ENCODE measurements around the gene TMEM94.
"Not testable (repeated sequence)": the region's sequence is repeated elsewhere in the genome, so short reads cannot be mapped to it uniquely, and the experiment has no call there.

TMEM94 gene

GRCh38 chr17:75456417-75457046 lies at the start of gene TMEM94:
Gene TMEM94 (plus strand): TSS chr17:75456635. CDS start chr17:75471906, 15,271 bp downstream.
- DNase-seq (ENCODE audit: low read depth), result peak; percentile 85

GRCh38 chr17:75407655-75408352 lies 48.6 kb upstream of the TMEM94 start:
- no peak for DNase-seq (ENCODE audit: low read depth)

GRCh38 chr17:75410141-75410540 lies 46.3 kb upstream of the TMEM94 start:
- no peak for DNase-seq (ENCODE audit: low read depth)

- DNase-seq (ENCODE audit: low read depth), result no peak
These were observed 44.9 kb upstream of the TMEM94 start for GRCh38 chr17:75411328-75412067.

- DNase-seq (ENCODE audit: low read depth), result peak; percentile 63
These were observed 43.7 kb upstream of the TMEM94 start for GRCh38 chr17:75412455-75413317.

- DNase-seq (ENCODE audit: low read depth), result no peak
These were observed 41.9 kb upstream of the TMEM94 start for GRCh38 chr17:75414488-75414887.

- no peak for DNase-seq (ENCODE audit: low read depth)
These were observed 40.4 kb upstream of the TMEM94 start for GRCh38 chr17:75416006-75416405.

- DNase-seq (ENCODE audit: low read depth), result no peak
These were observed 39.3 kb upstream of the TMEM94 start for GRCh38 chr17:75417054-75417580.

- no peak for DNase-seq (ENCODE audit: low read depth)
These were observed 37.9 kb upstream of the TMEM94 start for GRCh38 chr17:75418531-75418930.

GRCh38 chr17:75428543-75429469 lies 27.6 kb upstream of the TMEM94 start:
- no peak for DNase-seq (ENCODE audit: low read depth)

- DNase-seq (ENCODE audit: low read depth), result no peak
These were observed 26.1 kb upstream of the TMEM94 start for GRCh38 chr17:75430159-75430974.

GRCh38 chr17:75433218-75433783 lies 23.1 kb upstream of the TMEM94 start:
- no peak for DNase-seq (ENCODE audit: low read depth)

GRCh38 chr17:75434433-75434832 lies 22.0 kb upstream of the TMEM94 start:
- DNase-seq (ENCODE audit: low read depth), result not testable (repeated sequence)

- DNase-seq (ENCODE audit: low read depth), result not testable (repeated sequence)
These were observed 19.0 kb upstream of the TMEM94 start for GRCh38 chr17:75437404-75437803.

- no peak for DNase-seq (ENCODE audit: low read depth)
These were observed 17.1 kb upstream of the TMEM94 start for GRCh38 chr17:75439287-75439686.

- no peak for DNase-seq (ENCODE audit: low read depth)
These were observed 15.5 kb upstream of the TMEM94 start for GRCh38 chr17:75440738-75441448.

- no peak for DNase-seq (ENCODE audit: low read depth)
These were observed 14.0 kb upstream of the TMEM94 start for GRCh38 chr17:75442168-75443103.

- no peak for DNase-seq (ENCODE audit: low read depth)
These were observed 11.1 kb upstream of the TMEM94 start for GRCh38 chr17:75445296-75445695.
